ENCODE results near the gene IPO9.

- TF ChIP-seq, protein P1, sequence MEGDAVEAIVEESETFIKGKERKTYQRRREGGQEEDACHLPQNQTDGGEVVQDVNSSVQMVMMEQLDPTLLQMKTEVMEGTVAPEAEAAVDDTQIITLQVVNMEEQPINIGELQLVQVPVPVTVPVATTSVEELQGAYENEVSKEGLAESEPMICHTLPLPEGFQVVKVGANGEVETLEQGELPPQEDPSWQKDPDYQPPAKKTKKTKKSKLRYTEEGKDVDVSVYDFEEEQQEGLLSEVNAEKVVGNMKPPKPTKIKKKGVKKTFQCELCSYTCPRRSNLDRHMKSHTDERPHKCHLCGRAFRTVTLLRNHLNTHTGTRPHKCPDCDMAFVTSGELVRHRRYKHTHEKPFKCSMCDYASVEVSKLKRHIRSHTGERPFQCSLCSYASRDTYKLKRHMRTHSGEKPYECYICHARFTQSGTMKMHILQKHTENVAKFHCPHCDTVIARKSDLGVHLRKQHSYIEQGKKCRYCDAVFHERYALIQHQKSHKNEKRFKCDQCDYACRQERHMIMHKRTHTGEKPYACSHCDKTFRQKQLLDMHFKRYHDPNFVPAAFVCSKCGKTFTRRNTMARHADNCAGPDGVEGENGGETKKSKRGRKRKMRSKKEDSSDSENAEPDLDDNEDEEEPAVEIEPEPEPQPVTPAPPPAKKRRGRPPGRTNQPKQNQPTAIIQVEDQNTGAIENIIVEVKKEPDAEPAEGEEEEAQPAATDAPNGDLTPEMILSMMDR (IDR thresholded peaks at IDR 0.05; ENCODE audit: borderline replicate concordance, extremely low read depth, low read length, poor library complexity, severe bottlenecking): no peak
- no peak for TF ChIP-seq EZH2 (IDR thresholded peaks at IDR 0.05; ENCODE audit: borderline replicate concordance, low read depth, low read length, severe bottlenecking)
Observed at GRCh38 chr1:201874672-201875071, 45.7 kb downstream of the IPO9 start.

Data from DND-41 (cell line).